ENCODE results near the gene GLIS1.

DNA sequence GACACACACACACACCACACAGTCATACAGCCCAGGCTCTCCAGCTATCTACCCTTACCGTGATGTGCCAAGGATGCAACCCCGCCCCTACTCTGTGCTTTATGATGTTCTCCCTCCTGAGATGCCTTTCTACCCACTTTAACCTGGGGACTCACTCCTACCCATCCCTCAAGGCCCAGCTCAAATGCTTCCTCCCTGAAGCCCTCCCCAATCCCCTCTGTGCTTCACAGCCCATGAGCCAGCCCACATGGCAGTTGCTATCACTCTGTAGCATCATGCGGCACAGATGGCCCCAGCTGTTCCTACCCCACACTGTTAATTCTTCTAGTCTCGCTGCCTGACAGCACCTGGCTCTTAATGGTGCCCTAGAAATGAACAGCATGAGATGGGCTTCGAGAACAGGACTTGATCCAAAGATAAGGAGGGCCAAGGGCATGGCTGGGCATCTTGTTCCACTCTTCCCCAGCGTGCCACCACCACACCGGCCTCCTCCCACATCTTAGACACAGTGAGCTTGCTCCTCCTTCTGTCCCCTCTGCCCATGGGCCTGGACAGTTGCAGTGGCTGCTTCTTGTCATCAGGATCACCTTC is 109.8 kb downstream of the GLIS1 start:
- TF ChIP-seq, protein P1, sequence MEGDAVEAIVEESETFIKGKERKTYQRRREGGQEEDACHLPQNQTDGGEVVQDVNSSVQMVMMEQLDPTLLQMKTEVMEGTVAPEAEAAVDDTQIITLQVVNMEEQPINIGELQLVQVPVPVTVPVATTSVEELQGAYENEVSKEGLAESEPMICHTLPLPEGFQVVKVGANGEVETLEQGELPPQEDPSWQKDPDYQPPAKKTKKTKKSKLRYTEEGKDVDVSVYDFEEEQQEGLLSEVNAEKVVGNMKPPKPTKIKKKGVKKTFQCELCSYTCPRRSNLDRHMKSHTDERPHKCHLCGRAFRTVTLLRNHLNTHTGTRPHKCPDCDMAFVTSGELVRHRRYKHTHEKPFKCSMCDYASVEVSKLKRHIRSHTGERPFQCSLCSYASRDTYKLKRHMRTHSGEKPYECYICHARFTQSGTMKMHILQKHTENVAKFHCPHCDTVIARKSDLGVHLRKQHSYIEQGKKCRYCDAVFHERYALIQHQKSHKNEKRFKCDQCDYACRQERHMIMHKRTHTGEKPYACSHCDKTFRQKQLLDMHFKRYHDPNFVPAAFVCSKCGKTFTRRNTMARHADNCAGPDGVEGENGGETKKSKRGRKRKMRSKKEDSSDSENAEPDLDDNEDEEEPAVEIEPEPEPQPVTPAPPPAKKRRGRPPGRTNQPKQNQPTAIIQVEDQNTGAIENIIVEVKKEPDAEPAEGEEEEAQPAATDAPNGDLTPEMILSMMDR (IDR thresholded peaks at IDR 0.05): no peak
- no peak for TF ChIP-seq EP300 (IDR thresholded peaks at IDR 0.05)
- TF ChIP-seq POLR2A (IDR thresholded peaks at IDR 0.05): no peak

All from ovary (tissue), 3 donors.